T-helper 1 cell treated with Interleukin-12 subunit alpha and Interleukin-12 subunit beta and Interleukin-4 antibody, amounts not matched to agents 30 μg/mL and 1 μg/mL, for 36 hours (primary cell): Measurements from ENCODE around the gene TJAP1.
"Not testable (repeated sequence)": the region's sequence is repeated elsewhere in the genome, so short reads cannot be mapped to it uniquely, and the experiment has no call there.

Experiments
- H3K27ac Mint-ChIP-seq: one replicate; pipeline ENCODE4 v1.8.0; 2021; ENCODE audit warnings: mild to moderate bottlenecking, mixed read lengths
- H3K27me3 Mint-ChIP-seq: one replicate; pipeline ENCODE4 v1.8.0; 2021; ENCODE audit warnings: low read depth, mixed read lengths
- H3K36me3 Mint-ChIP-seq: one replicate; pipeline ENCODE4 v1.8.0; 2021; ENCODE audit warnings: low read depth, mixed read lengths
- H3K4me1 Mint-ChIP-seq: one replicate; pipeline ENCODE4 v1.8.0; 2021; ENCODE audit warnings: low read depth, mixed read lengths
- H3K4me3 Mint-ChIP-seq: one replicate; pipeline ENCODE4 v1.8.0; 2021; ENCODE audit warnings: mild to moderate bottlenecking, moderate library complexity, mixed read lengths
- H3K9me3 Mint-ChIP-seq: one replicate; pipeline ENCODE4 v1.8.0; 2021; ENCODE audit warnings: mixed read lengths

Gene TJAP1

GRCh38 chr6:43445576-43445975, 31.8 kb upstream of the TJAP1 start:
- Mint-ChIP-seq H3K27me3 (no peaks in the 10 kb centered on the region), H3K4me1 (no peaks in the 10 kb centered on the region), H3K9me3 (no peaks in the 10 kb centered on the region), H3K27ac (no peak overlapping the region), H3K4me3 (no peak overlapping the region), H3K36me3 (peaks cover 20% of the 10 kb centered on the region)

- Mint-ChIP-seq H3K9me3 (no peaks in the 10 kb centered on the region), H3K27me3 (no peaks in the 10 kb centered on the region), H3K27ac (peak overlapping the region; percentile 19), H3K4me3 (no peak overlapping the region), H3K4me1 (no peaks in the 10 kb centered on the region), H3K36me3 (peaks cover 21% of the 10 kb centered on the region)
Measured at GRCh38 chr6:43447604-43448003, 29.8 kb upstream of the TJAP1 start.

GRCh38 chr6:43448916-43449315, 28.5 kb upstream of the TJAP1 start:
- no peaks in the 10 kb centered on the region for H3K4me1 Mint-ChIP-seq
- H3K36me3 Mint-ChIP-seq = peaks cover 20% of the 10 kb centered on the region
- H3K27ac Mint-ChIP-seq = no peak overlapping the region
- H3K9me3 Mint-ChIP-seq = no peaks in the 10 kb centered on the region
- peaks cover 2% of the 10 kb centered on the region for H3K27me3 Mint-ChIP-seq
- no peak overlapping the region for H3K4me3 Mint-ChIP-seq

GRCh38 chr6:43450699-43451131, 26.7 kb upstream of the TJAP1 start:
- Mint-ChIP-seq H3K36me3 (peaks cover 19% of the 10 kb centered on the region), H3K4me1 (peaks cover 5% of the 10 kb centered on the region), H3K4me3 (no peak overlapping the region), H3K9me3 (no peaks in the 10 kb centered on the region), H3K27ac (no peak overlapping the region), H3K27me3 (peaks cover 11% of the 10 kb centered on the region)

- H3K27me3 Mint-ChIP-seq = peaks cover 18% of the 10 kb centered on the region
- peaks cover 9% of the 10 kb centered on the region for H3K4me1 Mint-ChIP-seq
- H3K4me3 Mint-ChIP-seq = no peak overlapping the region
- H3K27ac Mint-ChIP-seq = no peak overlapping the region
- no peaks in the 10 kb centered on the region for H3K9me3 Mint-ChIP-seq
- peaks cover 19% of the 10 kb centered on the region for H3K36me3 Mint-ChIP-seq
Measured at GRCh38 chr6:43451348-43451747, 26.0 kb upstream of the TJAP1 start.

GRCh38 chr6:43451939-43452338, 25.4 kb upstream of the TJAP1 start:
- H3K4me1 Mint-ChIP-seq = peaks cover 11% of the 10 kb centered on the region
- H3K4me3 Mint-ChIP-seq = no peak overlapping the region
- peaks cover 24% of the 10 kb centered on the region for H3K27me3 Mint-ChIP-seq
- H3K27ac Mint-ChIP-seq = no peak overlapping the region
- no peaks in the 10 kb centered on the region for H3K9me3 Mint-ChIP-seq
- peaks cover 19% of the 10 kb centered on the region for H3K36me3 Mint-ChIP-seq

- Mint-ChIP-seq H3K27ac (no peak overlapping the region), H3K4me3 (no peak overlapping the region), H3K36me3 (peaks cover 14% of the 10 kb centered on the region), H3K27me3 (peaks cover 30% of the 10 kb centered on the region), H3K4me1 (peaks cover 11% of the 10 kb centered on the region), H3K9me3 (no peaks in the 10 kb centered on the region)
Measured at GRCh38 chr6:43452896-43453295, 24.5 kb upstream of the TJAP1 start.

- Mint-ChIP-seq H3K4me3 (peak overlapping the region; percentile 67), H3K36me3 (peaks cover 8% of the 10 kb centered on the region), H3K27ac (no peak overlapping the region), H3K4me1 (peaks cover 11% of the 10 kb centered on the region), H3K27me3 (peaks cover 30% of the 10 kb centered on the region), H3K9me3 (no peaks in the 10 kb centered on the region)
Measured at GRCh38 chr6:43453831-43454230, 23.5 kb upstream of the TJAP1 start.

- H3K4me1 Mint-ChIP-seq = peaks cover 11% of the 10 kb centered on the region
- H3K27ac Mint-ChIP-seq = no peak overlapping the region
- no peaks in the 10 kb centered on the region for H3K9me3 Mint-ChIP-seq
- peak overlapping the region; percentile 67 for H3K4me3 Mint-ChIP-seq
- peaks cover 30% of the 10 kb centered on the region for H3K27me3 Mint-ChIP-seq
- H3K36me3 Mint-ChIP-seq = peaks cover 6% of the 10 kb centered on the region
Measured at GRCh38 chr6:43454290-43454695, 23.1 kb upstream of the TJAP1 start.

GRCh38 chr6:43454696-43455530, 22.5 kb upstream of the TJAP1 start:
- H3K36me3 Mint-ChIP-seq = peaks cover 5% of the 10 kb centered on the region
- H3K9me3 Mint-ChIP-seq = no peaks in the 10 kb centered on the region

GRCh38 chr6:43455531-43456428, 21.6 kb upstream of the TJAP1 start, which contains the start of gene DLK2:
Gene DLK2, minus strand, starts transcription at chr6:43455548. Its CDS starts 723 bp downstream, at chr6:43454825.
- peaks cover 11% of the 10 kb centered on the region for H3K4me1 Mint-ChIP-seq
- H3K27ac Mint-ChIP-seq = peak within 1 kb of the TSS; percentile 46
- H3K4me3 Mint-ChIP-seq = peak within 1 kb of the TSS; percentile 85
- no peaks in the 10 kb centered on the region for H3K9me3 Mint-ChIP-seq
- peaks cover 39% of the 10 kb centered on the region for H3K27me3 Mint-ChIP-seq
- peaks cover 2% of the 10 kb centered on the region for H3K36me3 Mint-ChIP-seq

More at GRCh38 chr6:43454696-43455530, 22.5 kb upstream of the TJAP1 start:
- Mint-ChIP-seq H3K27me3 (peaks cover 34% of the 10 kb centered on the region), H3K27ac (no peak overlapping the region), H3K4me1 (peaks cover 11% of the 10 kb centered on the region), H3K4me3 (peak overlapping the region; percentile 67)

GRCh38 chr6:43457643-43458042, 19.7 kb upstream of the TJAP1 start:
- Mint-ChIP-seq H3K4me3 (no peak overlapping the region), H3K27me3 (peaks cover 48% of the 10 kb centered on the region), H3K4me1 (peaks cover 11% of the 10 kb centered on the region), H3K36me3 (peaks cover under 1% of the 10 kb centered on the region), H3K9me3 (no peaks in the 10 kb centered on the region), H3K27ac (no peak overlapping the region)

GRCh38 chr6:43458154-43458553, 19.2 kb upstream of the TJAP1 start:
- not testable (repeated sequence) for H3K4me3 Mint-ChIP-seq, H3K9me3 Mint-ChIP-seq, H3K36me3 Mint-ChIP-seq, H3K27ac Mint-ChIP-seq
- Mint-ChIP-seq H3K27me3 (peaks cover 52% of the 10 kb centered on the region), H3K4me1 (peaks cover 11% of the 10 kb centered on the region)

- H3K27me3 Mint-ChIP-seq = peaks cover 50% of the 10 kb centered on the region
- H3K27ac Mint-ChIP-seq = no peak overlapping the region
- H3K36me3 Mint-ChIP-seq = no peaks in the 10 kb centered on the region
- no peak overlapping the region for H3K4me3 Mint-ChIP-seq
- no peaks in the 10 kb centered on the region for H3K9me3 Mint-ChIP-seq
- H3K4me1 Mint-ChIP-seq = peaks cover 7% of the 10 kb centered on the region
Measured at GRCh38 chr6:43459535-43459934, 17.8 kb upstream of the TJAP1 start.
